ENCODE measurements around the gene TMX1.
A peak's percentile ranks its signal among the peaks of the same experiment; 100 is the strongest.

Gene TMX1

DNA sequence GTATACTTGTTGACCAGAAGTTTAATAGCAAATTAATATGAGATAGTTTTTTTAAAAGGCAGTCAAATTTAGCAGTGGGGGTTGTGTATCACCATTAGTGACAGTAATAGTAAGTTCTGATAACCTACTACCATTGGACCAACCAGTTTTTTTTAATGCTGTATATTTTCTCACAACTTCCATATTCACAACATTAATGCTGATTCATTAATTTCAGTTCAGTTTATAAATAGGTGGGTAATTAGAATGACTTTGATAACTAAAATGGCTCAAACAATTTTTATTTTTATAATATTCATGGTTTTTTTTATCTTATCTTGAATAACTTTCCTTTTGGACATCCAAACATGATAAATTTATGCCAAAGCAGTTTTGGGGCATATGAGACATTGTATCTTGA is 13.8 kb downstream of the TMX1 start:
- no peak overlapping the region for H3K4me3 ChIP-seq (ENCODE audit: low read depth, low read length)
- DNase-seq (ENCODE audit: low read depth) = no peak
- no peak for TF ChIP-seq CTCF (conservative IDR thresholded peaks at IDR 0.05; ENCODE audit: low read depth, low read length)

DNA sequence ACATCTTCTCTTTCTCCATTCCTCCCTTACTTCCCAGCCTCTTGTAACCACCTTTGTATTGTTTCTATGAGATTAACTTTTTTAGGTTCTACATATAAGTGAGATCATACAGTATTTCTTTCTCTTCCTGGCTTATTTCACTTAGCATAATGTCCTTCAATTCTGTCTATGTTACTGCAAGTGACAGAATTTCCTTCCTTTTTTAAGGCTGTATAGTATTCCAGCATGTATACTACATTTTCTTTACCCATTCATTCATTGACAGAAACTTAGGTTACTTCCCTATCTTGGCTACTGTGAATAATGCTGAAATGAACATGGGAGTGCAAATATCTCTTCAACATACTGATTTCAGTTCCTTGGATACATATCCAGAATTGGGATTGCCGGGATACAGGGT is 18.2 kb downstream of the TMX1 start:
- TF ChIP-seq CTCF (conservative IDR thresholded peaks at IDR 0.05; ENCODE audit: low read depth, low read length) = no peak
- DNase-seq (ENCODE audit: low read depth) = no peak
- no peak overlapping the region for H3K4me3 ChIP-seq (ENCODE audit: low read depth, low read length)

- H3K4me3 ChIP-seq (ENCODE audit: low read depth, low read length) = no peak overlapping the region
- DNase-seq (ENCODE audit: low read depth) = no peak
- TF ChIP-seq CTCF (conservative IDR thresholded peaks at IDR 0.05; ENCODE audit: low read depth, low read length) = no peak
Observed at GRCh38 chr14:51258788-51259187, 18.7 kb downstream of the TMX1 start.

- TF ChIP-seq CTCF (conservative IDR thresholded peaks at IDR 0.05; ENCODE audit: low read depth, low read length) = no peak
- H3K4me3 ChIP-seq (ENCODE audit: low read depth, low read length) = no peak overlapping the region
- no peak for DNase-seq (ENCODE audit: low read depth)
Observed at GRCh38 chr14:51260225-51260624, 20.2 kb downstream of the TMX1 start.

DNA sequence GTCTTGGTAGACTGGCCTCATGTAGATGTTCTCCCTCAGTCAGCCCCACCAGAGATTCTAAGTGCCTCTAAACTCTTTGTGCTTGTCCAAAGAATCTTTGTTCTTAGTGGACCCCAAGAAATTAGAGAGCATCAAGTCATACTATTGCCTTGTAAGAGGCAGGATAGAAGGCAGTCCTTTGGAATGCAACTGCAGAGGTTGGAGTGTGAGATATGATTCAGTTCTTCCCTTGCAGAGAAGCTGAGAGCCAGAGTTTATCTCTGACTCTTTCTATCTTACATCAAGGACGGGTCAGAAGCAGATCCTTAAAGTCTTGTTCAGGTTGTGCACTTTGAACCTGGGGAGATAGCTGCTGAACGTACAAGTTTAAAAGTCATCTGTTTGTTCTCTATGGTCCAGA is 21.1 kb downstream of the TMX1 start:
- peak; percentile 14 for DNase-seq (ENCODE audit: low read depth)
- no peak overlapping the region for H3K4me3 ChIP-seq (ENCODE audit: low read depth, low read length)
- no peak for TF ChIP-seq CTCF (conservative IDR thresholded peaks at IDR 0.05; ENCODE audit: low read depth, low read length)

DNA sequence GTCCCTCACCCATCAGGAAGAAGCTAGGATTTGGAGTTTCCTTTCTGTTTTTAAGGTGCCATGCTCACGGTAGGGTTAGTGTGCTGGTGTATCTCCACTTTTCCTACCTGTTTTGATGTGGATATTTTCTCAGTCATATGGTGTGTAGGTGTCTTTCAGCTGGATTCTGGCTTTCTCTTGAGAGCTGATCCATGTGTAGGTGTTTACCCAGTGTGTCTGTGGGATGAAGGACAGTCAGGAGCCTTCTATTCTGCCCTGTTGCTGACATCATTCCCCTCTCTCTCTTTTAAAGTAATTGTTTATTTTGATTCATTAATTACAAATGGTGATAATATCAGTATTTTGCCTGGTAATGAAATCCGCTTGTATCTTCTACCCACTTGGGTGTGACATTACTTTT is 22.8 kb downstream of the TMX1 start:
- H3K4me3 ChIP-seq (ENCODE audit: low read depth, low read length) = no peak overlapping the region
- no peak for DNase-seq (ENCODE audit: low read depth)
- TF ChIP-seq CTCF (conservative IDR thresholded peaks at IDR 0.05; ENCODE audit: low read depth, low read length) = no peak

DNA sequence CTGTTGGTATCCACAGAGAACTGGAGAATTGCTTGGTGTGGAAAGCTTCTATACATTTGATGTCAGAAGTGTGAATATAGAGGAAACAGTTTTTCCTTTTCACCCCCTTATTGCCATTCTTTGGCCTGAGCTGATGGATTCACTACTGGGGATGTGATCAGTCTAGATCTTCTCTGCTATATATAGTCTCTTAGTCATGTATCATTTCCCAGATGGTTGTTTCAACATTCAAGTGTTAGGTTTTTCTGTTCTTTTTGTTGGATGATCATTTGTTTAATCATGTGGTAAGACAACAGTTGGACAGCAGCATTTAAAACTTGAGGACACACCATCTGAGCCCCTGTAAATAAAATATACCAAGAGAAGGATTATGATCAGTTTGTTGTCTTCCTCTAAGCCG is 29.6 kb downstream of the TMX1 start:
- DNase-seq (ENCODE audit: low read depth) = no peak
- TF ChIP-seq CTCF (conservative IDR thresholded peaks at IDR 0.05; ENCODE audit: low read depth, low read length) = no peak
- no peak overlapping the region for H3K4me3 ChIP-seq (ENCODE audit: low read depth, low read length)

All from choroid plexus epithelial cell (primary cell).